GM10847 (cell line): Measurements from ENCODE around the gene INTS12.

Experiments
- POLR2A ChIP-seq: IDR thresholded peaks from 2 replicates; pipeline ENCODE4 v1.6.1; 2011; ENCODE audit not compliant: insufficient read length; ENCODE audit errors: extremely low read depth

INTS12 gene

DNA sequence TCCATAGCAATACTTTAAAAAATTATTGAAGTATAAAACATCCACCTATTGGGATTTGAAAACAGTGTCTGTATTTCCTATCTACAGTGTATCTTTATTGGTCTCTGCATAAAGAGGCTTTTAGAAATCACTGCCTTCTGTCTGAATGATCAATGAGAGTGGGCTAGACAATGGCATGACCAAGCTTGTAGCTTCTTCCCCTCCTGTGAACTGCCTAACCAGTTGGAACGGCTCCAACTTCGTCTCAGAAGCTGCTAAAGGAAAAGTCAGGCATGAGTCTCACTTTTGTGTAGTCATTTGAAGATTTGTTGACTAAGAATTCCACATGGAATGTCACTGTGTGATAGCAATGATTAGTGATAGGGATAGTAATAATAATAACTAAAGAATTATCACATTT is 64.2 kb downstream of the INTS12 start:
- TF ChIP-seq POLR2A: no peak

DNA sequence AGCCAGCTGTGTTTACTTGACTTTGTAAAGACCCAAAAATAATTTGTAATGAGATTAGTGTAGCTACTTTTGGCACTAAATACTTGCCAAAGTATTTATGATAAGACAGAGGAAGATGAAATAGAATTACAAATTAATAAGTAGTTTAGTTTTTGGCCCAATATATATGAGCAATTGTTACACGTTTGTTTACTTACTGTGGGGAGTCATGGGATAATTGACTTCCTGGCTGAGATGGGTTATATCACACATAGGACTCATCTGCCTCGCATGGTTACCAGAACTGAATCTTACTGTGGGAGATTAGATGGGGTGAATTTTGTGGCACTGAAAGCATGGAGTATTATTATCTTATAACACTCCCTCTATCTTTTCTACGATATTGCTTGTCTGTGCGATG is 66.6 kb downstream of the INTS12 start:
- no peak for TF ChIP-seq POLR2A

DNA sequence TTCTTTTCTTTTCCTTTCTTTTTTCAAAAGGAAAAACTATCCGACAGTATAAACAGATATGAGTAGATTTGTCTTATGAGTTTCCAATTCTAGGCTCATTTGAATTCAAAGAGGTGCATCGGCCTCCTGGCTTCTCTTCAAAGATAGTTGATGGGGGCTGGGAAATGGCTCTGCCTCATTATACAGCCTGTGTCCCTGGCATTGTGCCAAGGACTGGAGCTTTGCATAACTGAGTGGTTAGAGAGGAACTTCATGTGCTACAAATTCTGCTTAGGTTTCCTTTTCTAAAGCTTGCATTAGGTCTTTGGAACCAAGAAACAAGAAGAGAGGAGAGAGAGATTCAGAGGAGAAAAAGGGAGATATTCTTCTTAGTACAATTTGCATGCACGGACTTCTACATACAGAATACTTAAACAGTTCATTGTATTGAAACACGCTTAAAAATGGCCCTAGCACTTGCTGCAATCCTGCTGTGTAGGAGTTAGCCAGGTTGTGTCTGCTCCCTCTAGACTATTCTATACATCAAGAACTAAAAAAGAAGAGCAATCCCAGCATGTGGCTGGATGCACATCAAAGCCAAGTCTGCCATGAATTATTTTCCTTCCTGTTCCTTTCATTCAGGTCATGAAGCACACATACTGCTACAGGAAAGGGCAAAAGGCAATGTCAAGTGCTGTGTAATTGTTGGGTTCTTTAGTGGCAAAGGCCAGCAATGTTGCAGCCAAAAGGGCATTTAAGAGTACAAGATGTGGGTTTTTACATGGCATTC is 70.9 kb downstream of the INTS12 start:
- TF ChIP-seq POLR2A: no peak

DNA sequence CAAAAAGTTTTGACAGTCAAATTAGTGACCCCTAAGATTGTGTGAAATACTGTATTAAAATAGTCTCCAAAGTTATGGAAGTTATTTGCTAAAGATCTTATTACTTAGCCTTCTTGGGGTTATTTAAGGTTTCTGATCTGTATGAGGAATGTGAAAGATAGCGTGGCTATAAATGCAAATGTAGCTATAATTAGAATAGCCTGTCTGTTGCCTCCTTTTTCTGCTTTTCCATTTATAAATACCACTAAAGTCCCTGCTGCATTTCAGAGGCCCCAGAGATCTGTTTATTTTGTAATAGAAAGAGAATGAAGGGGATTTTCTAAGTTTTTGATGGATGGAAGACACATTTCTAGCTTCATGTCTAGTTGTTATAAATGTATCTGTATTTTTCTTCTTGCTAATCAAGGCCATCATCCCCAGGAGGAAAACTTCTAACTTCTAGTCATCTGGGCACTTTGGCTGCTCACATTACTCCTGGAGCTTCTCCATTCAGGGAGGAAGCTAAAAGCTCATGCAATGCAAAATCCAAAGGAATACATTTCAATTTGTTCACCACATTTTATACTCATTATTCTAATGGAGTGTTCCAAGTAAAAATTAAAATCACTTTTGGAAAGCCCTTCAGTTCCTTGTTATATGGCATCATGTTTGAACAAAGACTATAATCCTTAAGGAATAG is 73.9 kb downstream of the INTS12 start:
- TF ChIP-seq POLR2A: no peak

DNA sequence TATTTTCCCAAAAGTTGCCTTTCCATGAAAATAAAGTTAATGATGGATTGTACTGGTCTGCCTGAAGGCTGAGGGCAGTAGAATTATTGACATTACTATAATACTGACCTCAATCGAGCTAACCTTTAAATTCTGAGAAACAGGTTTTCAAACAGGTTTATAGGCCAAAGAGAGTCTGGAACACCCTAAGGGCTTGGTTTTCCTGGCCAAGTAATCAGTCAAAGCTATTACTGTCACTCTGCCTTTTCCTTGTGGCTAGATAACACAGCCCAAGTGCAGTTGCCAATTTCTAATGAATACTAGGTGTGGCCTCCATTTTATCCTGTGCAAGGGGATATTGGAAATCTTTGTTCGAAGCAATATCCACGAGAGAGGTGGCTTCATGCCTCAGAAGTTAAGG is 75.2 kb downstream of the INTS12 start:
- no peak for TF ChIP-seq POLR2A
